Measurements from ENCODE around the gene STON2.
"Not testable (repeated sequence)": the region's sequence is repeated elsewhere in the genome, so short reads cannot be mapped to it uniquely, and the experiment has no call there.

Gene STON2

DNA sequence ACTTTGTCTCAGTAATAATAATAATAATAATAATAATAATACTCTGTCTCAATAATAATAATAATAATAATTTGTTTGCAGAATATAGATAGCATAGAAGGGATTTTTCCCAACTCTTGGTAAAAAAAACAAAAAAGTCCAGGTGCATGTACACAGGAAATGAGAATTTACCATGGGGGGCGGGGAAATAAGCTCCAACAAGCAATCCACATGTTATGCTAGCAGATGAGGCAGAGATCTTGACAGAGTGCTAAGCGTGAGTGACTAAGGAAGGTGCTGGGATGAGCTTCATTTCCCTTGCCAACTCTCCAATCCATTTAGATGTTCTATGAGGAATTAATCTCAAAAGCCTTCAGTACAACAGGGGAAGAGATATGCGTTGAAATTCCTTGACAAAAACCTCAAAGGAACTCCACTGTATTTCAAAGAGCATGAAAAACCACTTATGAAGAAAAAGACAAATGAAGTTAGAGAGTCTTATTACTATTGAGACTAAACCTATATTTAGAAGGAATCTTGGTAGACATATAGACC, 134.4 kb downstream of the STON2 start:
- DNase-seq (ENCODE audit: low read depth), result no peak

GRCh38 chr14:81264671-81265070, 135.5 kb downstream of the STON2 start:
- no peak for DNase-seq (ENCODE audit: low read depth)

DNA sequence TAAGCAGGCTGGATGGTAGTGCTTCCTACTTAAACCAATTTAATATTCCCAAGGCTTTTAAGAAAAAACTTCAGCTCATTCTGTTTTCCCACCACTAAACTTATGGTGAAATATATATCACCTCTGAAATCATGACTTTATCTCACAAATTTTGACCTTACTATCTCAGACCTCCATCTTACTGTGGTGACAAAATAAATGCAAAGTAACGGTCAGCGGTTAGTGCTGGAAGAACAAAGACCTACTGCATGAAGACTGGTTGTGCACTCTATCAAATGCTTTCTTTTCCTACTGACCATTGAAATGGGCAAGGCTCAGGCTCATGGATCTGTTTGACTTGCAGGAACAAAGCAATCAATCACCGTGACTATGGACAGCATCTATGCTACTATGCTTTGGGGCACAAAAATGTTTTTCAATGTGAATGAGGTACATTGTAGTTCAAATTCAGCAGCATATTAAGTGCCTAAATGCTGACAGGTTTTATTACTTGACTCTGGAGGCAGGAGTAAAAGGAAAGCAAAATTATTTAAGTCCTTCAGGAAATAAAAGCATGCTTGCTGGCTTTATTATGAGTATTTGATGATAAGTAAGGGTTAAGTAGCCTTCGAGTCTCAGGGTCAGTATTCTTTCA, 136.2 kb downstream of the STON2 start:
- no peak for DNase-seq (ENCODE audit: low read depth)

DNA sequence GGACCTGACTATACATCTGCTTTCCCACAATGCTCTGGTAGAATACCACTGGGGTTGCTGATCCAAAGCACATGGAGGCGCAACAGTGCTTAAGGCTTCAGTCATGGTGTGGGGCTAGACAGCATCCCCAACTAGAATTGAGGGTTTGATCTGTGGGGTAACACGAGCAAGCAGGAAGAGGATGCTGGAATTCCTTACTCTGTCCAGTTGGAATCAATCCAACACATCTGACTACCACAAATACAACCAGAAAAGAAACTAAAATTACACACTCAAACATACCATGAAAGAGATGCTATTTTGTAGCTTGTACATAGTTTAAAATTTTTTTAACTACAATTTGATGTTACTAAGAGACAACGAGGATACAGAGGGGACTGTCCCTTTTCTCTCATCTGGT, 138.9 kb downstream of the STON2 start:
- no peak for DNase-seq (ENCODE audit: low read depth)

DNA sequence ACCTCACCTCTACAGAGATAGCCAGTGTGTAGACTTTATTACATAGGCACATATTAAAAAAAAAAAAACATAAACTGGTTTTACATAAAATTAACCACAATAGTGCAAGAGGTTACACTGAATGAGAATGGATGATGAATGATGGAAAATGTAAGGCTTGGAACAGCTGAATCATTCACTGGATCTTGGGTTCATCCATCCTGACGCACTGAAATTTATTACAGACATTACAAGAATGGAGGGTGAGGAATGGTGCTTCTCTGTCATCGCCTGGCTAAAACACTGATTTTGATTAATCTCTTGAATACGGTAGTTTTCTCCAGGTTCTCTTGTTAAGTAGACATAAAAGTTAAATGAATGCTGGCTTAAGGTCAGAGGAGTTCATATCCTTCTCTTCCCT, 139.4 kb downstream of the STON2 start:
- DNase-seq (ENCODE audit: low read depth), result no peak

DNA sequence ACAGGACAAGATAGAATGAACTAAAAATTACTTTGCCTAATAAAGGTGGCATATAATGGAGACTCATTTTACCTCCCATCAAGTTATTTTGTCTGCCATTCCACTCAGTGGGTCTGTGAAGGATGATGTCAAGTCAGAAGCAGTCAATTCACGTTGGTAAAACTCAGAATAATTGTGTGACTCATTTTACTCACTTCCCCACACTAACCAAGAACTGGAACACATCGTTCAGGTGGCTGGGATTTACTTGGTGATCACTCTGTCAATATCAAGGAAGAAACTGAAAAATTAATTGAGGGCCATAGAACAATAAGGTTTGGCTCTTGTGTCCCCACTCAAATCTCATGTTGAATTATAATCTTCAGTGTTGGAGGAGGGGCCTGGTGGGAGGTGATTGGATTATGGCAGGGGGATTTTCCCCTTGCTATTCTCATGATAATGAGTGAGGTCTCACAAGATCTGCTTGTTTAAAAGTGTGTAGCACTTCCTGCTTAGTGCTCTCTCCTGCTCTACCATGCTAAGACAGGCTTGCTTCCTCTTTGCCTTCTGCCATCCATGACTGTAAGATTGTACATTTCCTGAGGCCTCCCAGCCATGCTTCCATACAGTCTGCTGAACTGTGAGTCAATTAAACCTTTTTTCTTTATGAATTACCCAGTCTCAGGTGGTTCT, 143.7 kb downstream of the STON2 start:
- DNase-seq (ENCODE audit: low read depth), result no peak

- DNase-seq (ENCODE audit: low read depth), result no peak
Measured at GRCh38 chr14:81252278-81252677, 147.8 kb downstream of the STON2 start.

DNA sequence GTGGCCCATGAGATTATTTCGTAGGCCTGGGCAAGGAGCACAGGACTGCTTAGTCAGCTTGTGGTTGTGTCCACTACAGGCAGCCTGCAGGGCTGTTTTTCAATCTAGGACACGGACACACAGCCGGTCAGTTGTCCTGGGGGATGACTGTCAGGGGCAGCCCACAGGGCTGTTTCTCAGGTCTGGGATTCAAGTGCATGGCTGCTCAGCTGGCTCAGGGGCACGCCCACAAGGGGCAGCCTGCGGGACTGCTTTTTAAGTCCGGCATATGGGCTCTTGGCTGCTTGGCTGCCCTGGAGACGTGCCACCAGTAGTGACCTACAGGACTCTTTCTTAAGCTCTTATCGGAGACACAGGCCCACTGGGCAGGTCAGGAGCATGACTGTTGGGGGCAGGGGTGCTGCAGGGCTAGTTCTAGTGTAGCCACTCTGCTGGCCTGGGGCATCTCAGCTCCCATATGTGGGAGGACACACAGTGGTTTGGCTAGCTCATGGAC, 152.8 kb downstream of the STON2 start:
- DNase-seq (ENCODE audit: low read depth), result no peak

- DNase-seq (ENCODE audit: low read depth), result no peak
Measured at GRCh38 chr14:81246461-81247270, 153.5 kb downstream of the STON2 start.

GRCh38 chr14:81245771-81246170, 154.4 kb downstream of the STON2 start:
- DNase-seq (ENCODE audit: low read depth), result no peak

- DNase-seq (ENCODE audit: low read depth), result not testable (repeated sequence)
Measured at GRCh38 chr14:81244431-81244830, 155.7 kb downstream of the STON2 start.

DNA sequence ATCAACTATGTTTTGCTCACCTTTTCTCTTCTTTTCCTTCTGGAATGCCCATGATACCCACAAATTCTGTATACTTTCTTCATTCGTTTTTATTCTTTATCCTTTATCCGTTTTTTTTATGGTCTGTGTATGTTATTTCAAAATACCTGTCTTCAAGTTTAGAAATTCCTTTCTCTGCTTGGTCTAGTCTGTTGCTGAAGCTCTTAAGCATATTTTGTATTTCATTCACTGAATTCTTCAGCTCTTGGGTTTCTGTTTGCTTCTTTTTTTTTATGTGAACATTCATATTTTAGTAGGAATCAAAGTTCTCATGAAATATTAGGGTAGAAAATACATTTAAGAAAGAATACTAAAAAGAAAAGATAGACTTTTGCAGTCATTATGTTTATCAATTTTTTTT, 156.6 kb downstream of the STON2 start:
- DNase-seq (ENCODE audit: low read depth), result no peak

- DNase-seq (ENCODE audit: low read depth), result not testable (repeated sequence)
Measured at GRCh38 chr14:81236849-81237248, 163.3 kb downstream of the STON2 start.

DNA sequence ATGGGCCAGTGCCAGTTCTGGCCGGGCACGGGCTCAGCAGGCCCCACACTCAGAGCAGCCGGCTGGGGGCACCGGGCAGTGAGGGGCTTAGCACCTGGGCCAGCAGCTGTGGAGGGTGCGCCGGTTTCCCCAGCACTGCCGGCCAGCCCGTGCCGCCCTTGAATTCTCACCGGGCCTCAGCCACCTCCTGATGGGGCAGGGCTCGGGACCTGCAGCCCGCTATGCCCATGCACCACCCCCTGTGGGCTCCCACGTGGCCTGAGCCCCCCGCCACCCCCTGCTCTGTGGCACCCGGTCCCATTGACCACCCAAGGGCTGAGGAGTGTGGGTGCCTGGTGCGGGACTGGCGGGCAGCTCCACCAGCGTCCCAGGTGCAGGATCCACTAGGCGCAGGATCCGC, 164.0 kb downstream of the STON2 start:
- no peak for DNase-seq (ENCODE audit: low read depth)

- no peak for DNase-seq (ENCODE audit: low read depth)
Measured at GRCh38 chr14:81235096-81235495, 165.0 kb downstream of the STON2 start.

GRCh38 chr14:81234278-81234677, 165.8 kb downstream of the STON2 start:
- DNase-seq (ENCODE audit: low read depth), result no peak

DNA sequence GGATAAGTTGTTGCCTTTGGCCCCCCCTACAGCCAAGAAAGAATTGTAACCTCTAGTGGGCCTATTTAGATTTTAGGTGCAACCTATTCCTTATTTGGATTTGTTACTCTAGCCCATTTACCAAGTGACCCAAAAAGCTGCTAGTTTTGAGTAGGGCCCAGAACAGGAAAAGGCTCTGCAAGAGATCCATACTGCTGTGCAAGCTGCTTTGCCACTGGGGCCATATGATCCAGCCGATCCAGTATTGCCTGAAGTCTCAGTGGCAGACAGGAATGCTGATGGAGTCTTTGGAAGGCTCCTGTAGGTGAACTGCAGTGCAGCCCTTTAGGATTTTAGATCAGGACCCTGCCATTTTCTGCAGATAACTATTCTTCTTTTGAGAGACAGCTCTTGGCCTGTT, 166.5 kb downstream of the STON2 start:
- no peak for DNase-seq (ENCODE audit: low read depth)

DNA sequence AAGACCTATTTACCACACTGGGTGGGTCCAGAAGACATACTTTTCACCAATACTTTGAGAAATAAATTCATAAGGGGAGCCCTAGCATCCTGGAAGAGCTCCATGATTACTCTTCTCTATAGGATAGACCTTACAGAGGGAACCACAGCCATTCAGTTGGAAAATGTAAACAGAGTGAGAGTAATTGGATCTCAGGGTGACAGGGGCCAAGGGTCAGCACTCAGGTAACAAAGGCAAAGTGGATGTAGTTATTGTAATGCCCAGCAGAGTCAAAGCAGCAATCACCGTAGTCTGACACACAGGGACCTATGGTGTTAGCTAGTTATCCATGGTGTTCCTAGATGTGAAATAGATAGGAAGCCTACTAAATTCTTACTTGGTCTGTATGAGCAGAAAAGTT, 168.6 kb downstream of the STON2 start:
- DNase-seq (ENCODE audit: low read depth), result no peak

DNA sequence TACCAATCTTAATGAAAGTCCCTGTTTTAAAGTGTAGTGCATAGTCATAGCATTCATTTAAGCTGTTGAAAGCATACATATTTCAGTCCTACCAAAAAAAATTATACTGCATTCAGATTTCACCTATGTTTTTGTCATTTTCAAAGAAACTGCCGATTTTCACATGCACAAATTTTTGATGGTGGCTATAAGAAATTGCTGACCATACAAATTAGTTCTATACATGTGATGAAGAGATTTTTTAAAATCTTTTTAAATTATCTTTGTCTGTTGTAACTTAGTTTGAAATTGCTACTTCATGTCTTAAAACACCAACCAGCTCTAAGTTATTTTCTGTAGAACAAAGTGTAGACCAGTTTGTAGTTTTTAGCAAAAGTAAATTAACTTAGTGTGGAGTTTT, 175.9 kb downstream of the STON2 start:
- no peak for DNase-seq (ENCODE audit: low read depth)

- DNase-seq (ENCODE audit: low read depth), result not testable (repeated sequence)
Measured at GRCh38 chr14:81223788-81224187, 176.3 kb downstream of the STON2 start.

DNA sequence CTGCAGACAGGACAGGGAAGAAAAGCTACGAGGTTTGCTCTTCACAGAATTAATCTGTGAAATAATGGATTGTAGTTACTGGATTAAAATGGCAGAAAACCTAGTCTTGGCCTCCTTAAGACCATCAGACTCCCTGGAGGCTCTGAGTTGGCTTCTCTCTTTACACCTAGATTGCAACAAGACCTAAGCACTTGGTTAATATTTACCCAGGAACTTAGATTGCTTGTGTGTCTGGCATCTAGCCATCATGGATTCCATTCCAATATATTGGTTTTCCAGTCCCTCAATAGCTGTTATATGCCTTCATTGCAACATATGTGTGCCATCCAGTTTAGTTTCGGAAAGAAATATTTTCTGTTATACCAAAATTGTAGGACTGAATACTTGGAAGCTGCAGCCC, 177.4 kb downstream of the STON2 start:
- DNase-seq (ENCODE audit: low read depth), result no peak

- DNase-seq (ENCODE audit: low read depth), result no peak
Measured at GRCh38 chr14:81222126-81222525, 178.0 kb downstream of the STON2 start.

GRCh38 chr14:81221579-81222102, 178.5 kb downstream of the STON2 start:
- no peak for DNase-seq (ENCODE audit: low read depth)

Data from activated gamma-delta T cell treated with anti-CD3 and anti-CD28 coated beads, Interleukin-2, amount 50 U/mL, for 16 hours (primary cell).